Gastrocnemius medialis (tissue), 4 donors: ENCODE results near the gene SAMHD1.

Experiments used
- CTCF ChIP-seq, 5 experiments: fragments of 450-650 bp in 3 of 5; fragments of 200-600 bp in 2 of 5; sonication (generic) in 2 of 5; IDR thresholded peaks in 4 of 5; conservative IDR thresholded peaks in 1 of 5; 1 replicate in 4 of 5; 2 replicates in 1 of 5; pipeline ENCODE4 v1.5.1; 2016 to 2019; ENCODE audit warnings: antibody characterized with exemption in 5 of 5, mild to moderate bottlenecking in 3 of 5, moderate library complexity in 3 of 5
- POLR2A ChIP-seq, 2 donors: fragments of 450-650 bp; IDR thresholded peaks; one replicate each; pipeline ENCODE4 v1.6.1; 2017; ENCODE audit warnings: antibody characterized with exemption in 2 of 2, mild to moderate bottlenecking in 2 of 2, moderate library complexity in 2 of 2

DNA sequence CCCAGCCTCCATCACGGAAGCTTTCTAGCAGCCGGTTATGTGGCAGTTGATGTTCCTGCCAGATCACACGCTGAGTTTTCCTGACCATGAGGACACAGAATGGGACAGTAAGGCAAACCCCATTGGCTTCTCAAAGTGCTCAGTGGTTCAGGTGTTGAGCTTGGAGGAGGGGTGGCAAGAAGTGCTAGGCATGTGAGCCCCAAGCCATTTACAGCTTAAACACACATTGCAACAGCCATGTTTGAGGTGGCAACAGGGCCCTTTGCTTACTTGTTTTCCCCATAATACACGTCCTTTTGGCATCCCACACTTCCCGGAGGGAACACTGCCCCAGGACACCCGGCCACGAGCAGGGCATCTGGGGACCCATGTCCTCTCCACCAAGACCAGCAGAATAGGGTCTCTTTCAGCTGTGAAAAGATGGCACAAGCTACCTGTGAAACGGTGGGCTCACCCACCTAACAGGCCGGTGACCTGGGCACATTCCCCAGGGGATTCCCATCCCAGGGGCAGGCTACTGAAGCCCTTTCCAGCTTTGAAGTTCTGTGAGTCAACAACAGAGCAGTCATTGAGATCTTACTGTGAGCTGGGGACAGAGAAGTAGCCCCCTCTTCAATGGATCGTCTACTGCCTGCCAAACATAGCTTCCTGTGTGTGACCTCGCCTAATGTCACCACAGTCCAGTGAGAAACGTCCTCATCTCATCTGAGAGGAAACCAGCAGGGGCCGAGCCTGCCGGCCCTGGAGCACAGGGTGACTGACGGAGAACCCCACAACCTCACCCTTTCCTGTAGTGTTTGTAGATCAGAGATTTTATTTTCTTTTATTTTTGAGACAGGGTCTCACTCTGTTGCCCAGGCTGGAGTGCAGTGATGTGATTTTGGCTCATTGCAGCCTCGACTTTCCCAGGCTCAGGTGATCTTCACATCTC, 79.6 kb downstream of the SAMHD1 start:
- TF ChIP-seq CTCF (IDR thresholded peaks at IDR 0.05 in 4 of 5, conservative IDR thresholded peaks at IDR 0.05 in 1 of 5) (no peak), POLR2A (IDR thresholded peaks at IDR 0.05) (no peak)
